Panc1 (cell line): Measurements from ENCODE around the gene EMP2. TPM values are rescaled to one million over a fixed set of nuclear protein-coding genes. Genes with fewer than 3 reads are reported as not detected.

Experiments
- ATAC-seq: fragments of 200-7000 bp; cut with Tn5 transposase; 2 replicates; pipeline ENCODE4 v1.9.1; 2020; ENCODE audit warnings: mild to moderate bottlenecking, moderate library complexity
- BruUV-seq: library from RNA; stranded (reverse); fragments of 400-500 nt; replicated peaks from 2 replicates; lab custom pipeline; 2021; lab: Mats Ljungman, UMichigan
- CTCF ChIA-PET: fragments of 300-600 bp; sonication (Branson Sonifier 250); formaldehyde crosslinking; loops from one replicate; lab custom pipeline; 2022; ENCODE audit warnings: antibody characterized with exemption; lab: Charles Lee
- POLR2A ChIA-PET: fragments of 300-600 bp; sonication (Branson Sonifier 250); formaldehyde crosslinking; loops from one replicate; lab custom pipeline; 2022; ENCODE audit warnings: antibody characterized with exemption; lab: Charles Lee
- DNase-seq: peaks from one replicate; pipeline ENCODE4 v3.0.0-alpha.2; 2010; ENCODE audit warnings: low read depth, low spot score
- H3K27ac ChIP-seq: 2 replicates; pipeline ENCODE4 v1.5.1; 2011; ENCODE audit warnings: mild to moderate bottlenecking, low read length, inconsistent platforms
- H3K27me3 ChIP-seq: fragments of 200-500 bp; sonication (Bioruptor generic); 2 replicates; pipeline ENCODE4 v1.6.0; 2014; ENCODE audit warnings: low read length, inconsistent platforms; ENCODE audit not compliant: control insufficient read depth, insufficient read depth
- H3K36me3 ChIP-seq: fragments of 200-500 bp; sonication (Bioruptor generic); 2 replicates; pipeline ENCODE4 v1.5.1; 2014; ENCODE audit warnings: inconsistent platforms, mild to moderate bottlenecking, low read length, moderate library complexity; ENCODE audit not compliant: control insufficient read depth, insufficient read depth
- H3K4me1 ChIP-seq: 2 replicates; pipeline ENCODE4 v1.5.1; 2011; ENCODE audit warnings: inconsistent platforms, mild to moderate bottlenecking, low read length, moderate library complexity; ENCODE audit not compliant: control insufficient read depth, insufficient read depth
- H3K4me3 ChIP-seq, 2 experiments: 2 replicates each; pipeline ENCODE4 v1.5.1; 2011 to 2012; ENCODE audit warnings: low read depth in 2 of 2, low read length in 2 of 2, mild to moderate bottlenecking in 2 of 2, inconsistent platforms in 1 of 2, moderate library complexity in 1 of 2
- H3K9me3 ChIP-seq: fragments of 200-500 bp; sonication (Bioruptor generic); 2 replicates; pipeline ENCODE4 v1.5.1; 2014; ENCODE audit warnings: low read depth, mild to moderate bottlenecking, inconsistent platforms, low read length, moderate library complexity; ENCODE audit not compliant: control insufficient read depth, insufficient read depth
- CTCF ChIP-seq: fragments of 450-650 bp; IDR thresholded peaks from 2 replicates; pipeline ENCODE4 v1.5.1; 2017; ENCODE audit warnings: mild to moderate bottlenecking
- POLR2AphosphoS5 ChIP-seq: IDR thresholded peaks from 2 replicates; pipeline ENCODE4 v1.6.1; 2012; ENCODE audit warnings: mild to moderate bottlenecking, low read depth, low read length, moderate library complexity
- REST ChIP-seq, 2 experiments: IDR thresholded peaks; 2 replicates each; pipeline ENCODE4 v1.6.1; 2011 to 2012; ENCODE audit warnings: low read depth in 2 of 2, control low read depth in 1 of 2, low read length in 1 of 2, mild to moderate bottlenecking in 1 of 2, moderate library complexity in 1 of 2; ENCODE audit not compliant: insufficient read depth in 1 of 2
- SIN3A ChIP-seq: IDR thresholded peaks from 2 replicates; pipeline ENCODE4 v1.6.1; 2012; ENCODE audit warnings: low read depth, mild to moderate bottlenecking, low read length, moderate library complexity, borderline replicate concordance; ENCODE audit not compliant: insufficient read depth
- TCF7L2 ChIP-seq: IDR thresholded peaks from 2 replicates; pipeline ENCODE4 v1.6.1; 2011; ENCODE audit warnings: mild to moderate bottlenecking, low read depth, low read length, inconsistent platforms
- in situ Hi-C: cut with HindIII; loops from 2 replicates; pipeline ENCODE4 v1.10.0; 2016; ENCODE audit warnings: low sequenced_read_pairs, low pct_unique_long_range_greater_than_20kb
- intact Hi-C: fragments of 100-400 bp; cut with micrococcal nuclease; formaldehyde crosslinking; loops from one replicate; pipeline ENCODE4 v1.10.0; 2022; ENCODE audit not compliant: unreplicated experiment
- total RNA-seq: library from RNA; stranded (reverse); gene quantifications from one replicate; pipeline ENCODE4 v1.2.1, GENCODE V29; 2021; ENCODE audit not compliant: unreplicated experiment

EMP2 gene
- total RNA-seq, 1 experiment from 2014 or later = 13.8 TPM

- Histone ChIP-seq H3K4me1 (peaks cover 6% of the 10 kb centered on the region; the same call in 1 of the 2 replicates), H3K36me3 (no peaks in the 10 kb centered on the region), H3K9me3 (no peaks in the 10 kb centered on the region), H3K27me3 (no peaks in the 10 kb centered on the region), H3K27ac (no peak overlapping the region), H3K4me3 (no peak overlapping the region)
- POLR2A ChIA-PET = no interaction called here
- TF ChIP-seq POLR2AphosphoS5 (no peak), SIN3A (no peak), CTCF (no peak), REST (IDR thresholded peaks at IDR 0.05; ENCODE audit: insufficient read depth in 1 of 2, low read depth in 2 of 2, low read length in 1 of 2) (no peak), TCF7L2 (no peak)
- in situ Hi-C loops = no loop called here
- CTCF ChIA-PET = no interaction called here
- BruUV-seq = no TSS peak
- ATAC-seq = no peak
- no peak for DNase-seq
- intact Hi-C loops = no loop called here
These were observed 18.0 kb downstream of the EMP2 start for GRCh38 chr16:10562361-10562899.

- TF ChIP-seq CTCF (no peak), TCF7L2 (no peak), POLR2AphosphoS5 (no peak), REST (IDR thresholded peaks at IDR 0.05; ENCODE audit: insufficient read depth in 1 of 2, low read depth in 2 of 2, low read length in 1 of 2) (no peak), SIN3A (no peak)
- DNase-seq (no peak), ATAC-seq (no peak)
- CTCF ChIA-PET = interaction anchor here (0.6 kb wide), 1 partner anchor 228 kb away, joined by 6 read pairs; no protein-coding TSS in a partner anchor
- Histone ChIP-seq H3K36me3 (no peaks in the 10 kb centered on the region), H3K27me3 (no peaks in the 10 kb centered on the region), H3K27ac (no peak overlapping the region), H3K9me3 (no peaks in the 10 kb centered on the region), H3K4me3 (no peak overlapping the region), H3K4me1 (peaks cover 6% of the 10 kb centered on the region; the same call in 1 of the 2 replicates)
- POLR2A ChIA-PET = no interaction called here
- BruUV-seq = no TSS peak
- in situ Hi-C loops = no loop called here
- intact Hi-C loops = no loop called here
These were observed 19.0 kb downstream of the EMP2 start for GRCh38 chr16:10561425-10561824.
